ENCODE data around the gene TMEM229B. TPM values are rescaled to one million over a fixed set of nuclear protein-coding genes. Genes with fewer than 3 reads are reported as not detected.

Gene TMEM229B
- total RNA-seq, 1 donor from 2014 or later = 23.3 TPM

GRCh38 chr14:67516676-67517075 lies 28.2 kb upstream of the TMEM229B start:
- intact Hi-C loops (cut with micrococcal nuclease) = no loop called here

- intact Hi-C loops (cut with micrococcal nuclease) = loop anchor here (1.0 kb wide), 1 partner anchor 27 kb away; the partner anchor contains the start of gene TMEM229B
These were observed 27.0 kb upstream of the TMEM229B start for GRCh38 chr14:67515386-67516079.

- intact Hi-C loops (cut with micrococcal nuclease) = loop anchor here (1.0 to 5.0 kb wide), 2 partner anchors 27 to 152 kb away; partner anchors contain the start of gene TMEM229B
These were observed 26.3 kb upstream of the TMEM229B start for GRCh38 chr14:67514650-67515385.

GRCh38 chr14:67514203-67514607 lies 25.7 kb upstream of the TMEM229B start:
- intact Hi-C loops (cut with micrococcal nuclease) = loop anchor here (5.0 kb wide), 1 partner anchor 153 kb away; no protein-coding TSS in a partner anchor

GRCh38 chr14:67513631-67514108 lies 25.1 kb upstream of the TMEM229B start:
- intact Hi-C loops (cut with micrococcal nuclease) = loop anchor here (5.0 kb wide), 1 partner anchor 154 kb away; no protein-coding TSS in a partner anchor

GRCh38 chr14:67512463-67513310 lies 24.2 kb upstream of the TMEM229B start:
- intact Hi-C loops (cut with micrococcal nuclease) = loop anchor here (5.0 kb wide), 1 partner anchor 155 kb away; no protein-coding TSS in a partner anchor

GRCh38 chr14:67510836-67511235 lies 22.3 kb upstream of the TMEM229B start:
- intact Hi-C loops (cut with micrococcal nuclease) = loop anchor here (5.0 kb wide), 1 partner anchor 156 kb away; no protein-coding TSS in a partner anchor

- intact Hi-C loops (cut with micrococcal nuclease) = loop anchor here (5.0 kb wide), 1 partner anchor 157 kb away; no protein-coding TSS in a partner anchor
These were observed 21.6 kb upstream of the TMEM229B start for GRCh38 chr14:67510121-67510520.

GRCh38 chr14:67508956-67509355 lies 20.4 kb upstream of the TMEM229B start:
- intact Hi-C loops (cut with micrococcal nuclease) = no loop called here

- intact Hi-C loops (cut with micrococcal nuclease) = no loop called here
These were observed 16.7 kb upstream of the TMEM229B start for GRCh38 chr14:67505254-67505653.

GRCh38 chr14:67503331-67503730 lies 14.8 kb upstream of the TMEM229B start:
- intact Hi-C loops (cut with micrococcal nuclease) = no loop called here

- intact Hi-C loops (cut with micrococcal nuclease) = no loop called here
These were observed 14.3 kb upstream of the TMEM229B start for GRCh38 chr14:67502867-67503266.

GRCh38 chr14:67501670-67502069 lies 13.1 kb upstream of the TMEM229B start:
- intact Hi-C loops (cut with micrococcal nuclease) = no loop called here

- intact Hi-C loops (cut with micrococcal nuclease) = no loop called here
These were observed 12.5 kb upstream of the TMEM229B start for GRCh38 chr14:67500981-67501380.

- intact Hi-C loops (cut with micrococcal nuclease) = no loop called here
These were observed 9.2 kb upstream of the TMEM229B start for GRCh38 chr14:67497716-67498115.

GRCh38 chr14:67497216-67497615 lies 8.7 kb upstream of the TMEM229B start:
- intact Hi-C loops (cut with micrococcal nuclease) = no loop called here

GRCh38 chr14:67495827-67496226 lies 7.3 kb upstream of the TMEM229B start:
- intact Hi-C loops (cut with micrococcal nuclease) = no loop called here

GRCh38 chr14:67493092-67493717 lies 4.7 kb upstream of the TMEM229B start:
- intact Hi-C loops (cut with micrococcal nuclease) = no loop called here

- intact Hi-C loops (cut with micrococcal nuclease) = no loop called here
These were observed 4.0 kb upstream of the TMEM229B start for GRCh38 chr14:67492538-67492937.

- intact Hi-C loops (cut with micrococcal nuclease) = no loop called here
These were observed 3.4 kb upstream of the TMEM229B start for GRCh38 chr14:67491741-67492507.

All from T-helper 1 cell treated with Interleukin-12 subunit alpha and Interleukin-12 subunit beta and Interleukin-4 antibody, amounts not matched to agents 30 ng/mL and 1 ng/mL, for 36 hours (primary cell).